ENCODE results near the gene STX3.

DNA sequence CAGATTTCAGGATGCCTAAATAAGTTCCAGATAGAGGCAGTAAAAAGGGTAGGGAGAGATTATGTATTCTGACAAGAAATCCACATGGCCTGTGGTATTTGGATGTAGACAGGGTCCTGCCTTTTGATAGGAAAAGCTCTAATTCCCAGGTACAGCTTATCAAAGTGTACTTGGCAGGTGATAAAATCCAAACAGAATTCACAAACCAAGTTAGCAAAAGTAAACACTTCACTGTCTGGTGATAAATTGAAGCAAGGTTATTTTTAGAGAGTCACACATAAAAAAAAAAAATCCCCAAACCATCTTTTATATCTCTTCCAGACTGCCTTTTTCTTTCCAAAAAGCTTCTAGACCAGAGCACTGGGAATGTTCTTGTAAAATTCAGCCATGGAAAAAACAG lies 84.4 kb downstream of the STX3 start:
- TF ChIP-seq, protein P1, sequence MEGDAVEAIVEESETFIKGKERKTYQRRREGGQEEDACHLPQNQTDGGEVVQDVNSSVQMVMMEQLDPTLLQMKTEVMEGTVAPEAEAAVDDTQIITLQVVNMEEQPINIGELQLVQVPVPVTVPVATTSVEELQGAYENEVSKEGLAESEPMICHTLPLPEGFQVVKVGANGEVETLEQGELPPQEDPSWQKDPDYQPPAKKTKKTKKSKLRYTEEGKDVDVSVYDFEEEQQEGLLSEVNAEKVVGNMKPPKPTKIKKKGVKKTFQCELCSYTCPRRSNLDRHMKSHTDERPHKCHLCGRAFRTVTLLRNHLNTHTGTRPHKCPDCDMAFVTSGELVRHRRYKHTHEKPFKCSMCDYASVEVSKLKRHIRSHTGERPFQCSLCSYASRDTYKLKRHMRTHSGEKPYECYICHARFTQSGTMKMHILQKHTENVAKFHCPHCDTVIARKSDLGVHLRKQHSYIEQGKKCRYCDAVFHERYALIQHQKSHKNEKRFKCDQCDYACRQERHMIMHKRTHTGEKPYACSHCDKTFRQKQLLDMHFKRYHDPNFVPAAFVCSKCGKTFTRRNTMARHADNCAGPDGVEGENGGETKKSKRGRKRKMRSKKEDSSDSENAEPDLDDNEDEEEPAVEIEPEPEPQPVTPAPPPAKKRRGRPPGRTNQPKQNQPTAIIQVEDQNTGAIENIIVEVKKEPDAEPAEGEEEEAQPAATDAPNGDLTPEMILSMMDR (IDR thresholded peaks at IDR 0.05; ENCODE audit: extremely low read depth in 1 of 2, insufficient read depth in 1 of 2, low read depth in 1 of 2, low read length in 2 of 2): no peak
- no peak for TF ChIP-seq FOS (IDR thresholded peaks at IDR 0.05; ENCODE audit: borderline replicate concordance, insufficient read depth, low read length)
